T-cell (primary cell): ENCODE measurements around the gene RNASE9. TPM values are rescaled to one million over a fixed set of nuclear protein-coding genes. Genes with fewer than 3 reads are reported as not detected.
"Not testable (repeated sequence)": the region's sequence is repeated elsewhere in the genome, so short reads cannot be mapped to it uniquely, and the experiment has no call there.

Source experiments
- ATAC-seq, 4 experiments: fragments of 200-7000 bp in 3 of 4; fragments of 150-1000 bp in 1 of 4; cut with Tn5 transposase; replicated peaks in 1 of 4; 1 replicate in 3 of 4; 2 replicates in 1 of 4; pipeline ENCODE4 v1.10.0; 2021; ENCODE audit warnings: moderate library complexity in 3 of 4, mild to moderate bottlenecking in 2 of 4, moderate number of reproducible peaks in 1 of 4
- CTCF ChIA-PET, 2 donors: fragments of 300-600 bp; sonication (Branson Sonifier 250); formaldehyde crosslinking; loops; one replicate each; lab custom pipeline; 2022; ENCODE audit warnings: antibody characterized with exemption in 2 of 2; lab: Charles Lee
- POLR2A ChIA-PET, 2 donors: fragments of 300-600 bp; sonication (Branson Sonifier 250); formaldehyde crosslinking; loops; one replicate each; lab custom pipeline; 2022; ENCODE audit warnings: antibody characterized with exemption in 2 of 2; lab: Charles Lee
- DNase-seq, 35 experiments: peaks; one replicate each; pipeline versions ENCODE4 v3.0.0 to v3.0.0-alpha.2; 2013 to 2023
- H3K27ac ChIP-seq: one replicate; pipeline ENCODE4 v1.5.1; 2013; ENCODE audit warnings: low read length
- H3K27me3 ChIP-seq, 2 experiments: replicated peaks in 1 of 2; 1 replicate in 1 of 2; 2 replicates in 1 of 2; pipeline versions ENCODE4 v1.6.1 to v1.7.0; 2013; ENCODE audit warnings: low read length in 1 of 2, mixed read lengths in 1 of 2; ENCODE audit not compliant: control insufficient read depth in 2 of 2, insufficient read depth in 2 of 2; ENCODE audit errors: extremely low read depth in 1 of 2
- H3K36me3 ChIP-seq, 2 donors: 1 replicate in 1 of 2; 2 replicates in 1 of 2; pipeline versions ENCODE4 v1.6.1 to v1.7.0; 2013; ENCODE audit warnings: low read length in 1 of 2; ENCODE audit not compliant: control insufficient read depth in 2 of 2, insufficient read depth in 1 of 2; ENCODE audit errors: extremely low read depth in 1 of 2
- H3K4me1 ChIP-seq, 2 experiments: 1 replicate in 1 of 2; 2 replicates in 1 of 2; pipeline versions ENCODE4 v1.6.1 to v1.7.0; 2013; ENCODE audit warnings: low read length in 2 of 2, mixed read lengths in 1 of 2; ENCODE audit not compliant: insufficient read depth in 2 of 2, control insufficient read depth in 1 of 2; ENCODE audit errors: extremely low read depth in 1 of 2
- H3K4me3 ChIP-seq, 2 donors: 1 replicate in 1 of 2; 2 replicates in 1 of 2; pipeline versions ENCODE4 v1.5.1 to v1.7.0; 2013; ENCODE audit warnings: mild to moderate bottlenecking in 2 of 2, low read length in 1 of 2, moderate library complexity in 1 of 2; ENCODE audit not compliant: control insufficient read depth in 1 of 2; ENCODE audit errors: extremely low read depth in 1 of 2
- H3K9me3 ChIP-seq: 2 replicates; pipeline ENCODE4 v1.7.0; 2013
- H3K27ac Mint-ChIP-seq, 2 donors: one replicate each; pipeline ENCODE4 v1.8.0; 2020 to 2021; ENCODE audit warnings: mild to moderate bottlenecking in 2 of 2, mixed read lengths in 2 of 2
- H3K27me3 Mint-ChIP-seq, 2 donors: one replicate each; pipeline ENCODE4 v1.8.0; 2021 to 2022; ENCODE audit warnings: mixed read lengths in 2 of 2
- H3K36me3 Mint-ChIP-seq: one replicate; pipeline ENCODE4 v1.8.0; 2021; ENCODE audit warnings: mixed read lengths
- H3K4me1 Mint-ChIP-seq, 3 donors: one replicate each; pipeline ENCODE4 v1.8.0; 2020 to 2022; ENCODE audit warnings: mixed read lengths in 3 of 3, mild to moderate bottlenecking in 1 of 3
- H3K4me3 Mint-ChIP-seq, 3 donors: one replicate each; pipeline ENCODE4 v1.8.0; 2020 to 2022; ENCODE audit warnings: mild to moderate bottlenecking in 3 of 3, mixed read lengths in 3 of 3, moderate library complexity in 3 of 3
- H3K9me3 Mint-ChIP-seq, 3 donors: one replicate each; pipeline ENCODE4 v1.8.0; 2020 to 2022; ENCODE audit warnings: mixed read lengths in 3 of 3
- WGBS: methylation state at CpG from one replicate; pipeline ENCODE4 v1.1.5; 2013; ENCODE audit warnings: missing lambda C conversion rate; ENCODE audit not compliant: insufficient coverage; 5-methylcytosine and 5-hydroxymethylcytosine counted together
- total RNA-seq, 35 experiments: library from RNA in 6 of 35; stranded (reverse) in 6 of 35; fragments of 120-200 nt in 1 of 35; gene quantifications; one replicate each; pipeline versions ENCODE4 v1.2.1 to v1.2.4 and lab custom pipeline; 2013 to 2026

RNASE9 gene
- total RNA-seq, 5 donors from 2014 or later (not counting 1 experiment from before 2014, with no cell fraction given) = not detected

GRCh38 chr14:20580242-20580641, 19.4 kb upstream of the RNASE9 start:
- ChIA-PET POLR2A (no interaction called here), CTCF (interaction anchor here in 1 of 2 donors (0.5 kb wide), 1 partner anchor 216 kb away, joined by 3 read pairs; no protein-coding TSS in a partner anchor)
- Histone ChIP-seq H3K4me1 (no peaks in the 10 kb centered on the region), H3K9me3 (no peaks in the 10 kb centered on the region), H3K27ac (no peak overlapping the region), H3K27me3 (no peaks in the 10 kb centered on the region), H3K4me3 (no peak overlapping the region), H3K36me3 (no peaks in the 10 kb centered on the region)
- Mint-ChIP-seq H3K9me3 (no peaks in the 10 kb centered on the region), H3K27ac (no peak overlapping the region), H3K27me3 (peaks cover 0 to 4% of the 10 kb centered on the region in 2 donors), H3K4me3 (no peak overlapping the region), H3K36me3 (no peaks in the 10 kb centered on the region), H3K4me1 (no peaks in the 10 kb centered on the region)
- DNase-seq (no peak), ATAC-seq (no peak)
- WGBS = no CpG with 5 or more reads among the region's 4 CpGs

- no peaks in the 10 kb centered on the region for H3K9me3 Mint-ChIP-seq
- Histone ChIP-seq H3K27me3 (no peaks in the 10 kb centered on the region), H3K27ac (no peak overlapping the region), H3K36me3 (no peaks in the 10 kb centered on the region), H3K4me1 (no peaks in the 10 kb centered on the region), H3K9me3 (no peaks in the 10 kb centered on the region), H3K4me3 (no peak overlapping the region)
- no peak for DNase-seq
- no peak overlapping the region for H3K4me3 Mint-ChIP-seq
- ChIA-PET CTCF (no interaction called here), POLR2A (interaction anchor here in 1 of 2 donors (0.6 kb wide), 1 partner anchor 175 kb away, joined by 6 read pairs; no protein-coding TSS in a partner anchor)
- no peak for ATAC-seq
- 90% methylated on average over 12 of the region's 14 CpGs for WGBS
- H3K36me3 Mint-ChIP-seq = no peaks in the 10 kb centered on the region
- no peaks in the 10 kb centered on the region for H3K4me1 Mint-ChIP-seq
- H3K27ac Mint-ChIP-seq = no peak overlapping the region
- no peaks in the 10 kb centered on the region for H3K27me3 Mint-ChIP-seq
Measured at GRCh38 chr14:20578784-20579502, 18.1 kb upstream of the RNASE9 start.

GRCh38 chr14:20578325-20578724, 17.5 kb upstream of the RNASE9 start:
- Histone ChIP-seq H3K27ac (no peak overlapping the region), H3K9me3 (no peaks in the 10 kb centered on the region), H3K36me3 (no peaks in the 10 kb centered on the region), H3K4me3 (no peak overlapping the region), H3K27me3 (no peaks in the 10 kb centered on the region), H3K4me1 (no peaks in the 10 kb centered on the region)
- no peaks in the 10 kb centered on the region for H3K36me3 Mint-ChIP-seq
- no peak overlapping the region for H3K27ac Mint-ChIP-seq
- no peak for ATAC-seq
- no peak for DNase-seq
- no peaks in the 10 kb centered on the region for H3K27me3 Mint-ChIP-seq
- no peaks in the 10 kb centered on the region for H3K4me1 Mint-ChIP-seq
- no peak overlapping the region for H3K4me3 Mint-ChIP-seq
- WGBS = no CpG with 5 or more reads among the region's 3 CpGs
- ChIA-PET CTCF (no interaction called here), POLR2A (no interaction called here)
- H3K9me3 Mint-ChIP-seq = no peaks in the 10 kb centered on the region

GRCh38 chr14:20572382-20572990, 11.6 kb upstream of the RNASE9 start:
- H3K36me3 ChIP-seq, H3K27ac Mint-ChIP-seq, H3K9me3 ChIP-seq, H3K27me3 Mint-ChIP-seq, DNase-seq, CTCF ChIA-PET, H3K4me3 Mint-ChIP-seq, H3K4me3 ChIP-seq, H3K4me1 Mint-ChIP-seq, ATAC-seq, H3K4me1 ChIP-seq, H3K27ac ChIP-seq, H3K36me3 Mint-ChIP-seq, POLR2A ChIA-PET, H3K27me3 ChIP-seq: not testable (repeated sequence)
- 43% methylated on average over 1 of the region's 4 CpGs for WGBS
- peaks cover 0 to 12% (median 4%) of the 10 kb centered on the region in 3 donors for H3K9me3 Mint-ChIP-seq

- Mint-ChIP-seq H3K4me1 (peaks cover 10 to 12% (median 11%) of the 10 kb centered on the region in 3 donors), H3K9me3 (peaks cover 0 to 12% (median 4%) of the 10 kb centered on the region in 3 donors)
- H3K9me3 ChIP-seq, POLR2A ChIA-PET, H3K4me3 ChIP-seq, DNase-seq, H3K27me3 Mint-ChIP-seq, CTCF ChIA-PET, H3K4me1 ChIP-seq, H3K27ac ChIP-seq, H3K36me3 ChIP-seq, H3K27ac Mint-ChIP-seq, H3K27me3 ChIP-seq, H3K36me3 Mint-ChIP-seq, ATAC-seq, H3K4me3 Mint-ChIP-seq: not testable (repeated sequence)
- WGBS = no CpG with 5 or more reads among the region's 1 CpG
Measured at GRCh38 chr14:20570720-20571119, 9.9 kb upstream of the RNASE9 start.

- H3K27ac Mint-ChIP-seq, H3K36me3 Mint-ChIP-seq, H3K9me3 ChIP-seq, H3K36me3 ChIP-seq, ATAC-seq, H3K27ac ChIP-seq, DNase-seq, CTCF ChIA-PET, H3K4me1 ChIP-seq, H3K27me3 Mint-ChIP-seq, H3K27me3 ChIP-seq, H3K4me3 Mint-ChIP-seq, H3K4me3 ChIP-seq: not testable (repeated sequence)
- Mint-ChIP-seq H3K9me3 (peaks cover 0 to 12% (median 4%) of the 10 kb centered on the region in 3 donors), H3K4me1 (peaks cover 10 to 12% (median 11%) of the 10 kb centered on the region in 3 donors)
- 100% methylated on average over 1 of the region's 2 CpGs for WGBS
- POLR2A ChIA-PET = interaction anchor here in 1 of 2 donors (0.6 kb wide), 1 partner anchor 99 kb away, joined by 4 read pairs; no protein-coding TSS in a partner anchor
Measured at GRCh38 chr14:20569865-20570264, 9.0 kb upstream of the RNASE9 start.
